Choroid plexus epithelial cell (primary cell): ENCODE data around the gene CDH22.

Experiments
- DNase-seq: peaks from one replicate; pipeline ENCODE4 v3.0.0-alpha.2; 2010; ENCODE audit warnings: low read depth
- H3K4me3 ChIP-seq: 2 replicates; pipeline ENCODE4 v1.5.1; 2011; ENCODE audit warnings: low read depth, mild to moderate bottlenecking, control low read depth, low read length, moderate library complexity
- TF ChIP-seq, protein P1 (sequence below): conservative IDR thresholded peaks from 2 replicates; pipeline ENCODE4 v1.5.1; 2011; ENCODE audit warnings: low read depth, mild to moderate bottlenecking, control low read depth, inconsistent platforms, low read length, moderate library complexity

The CDH22 gene

DNA sequence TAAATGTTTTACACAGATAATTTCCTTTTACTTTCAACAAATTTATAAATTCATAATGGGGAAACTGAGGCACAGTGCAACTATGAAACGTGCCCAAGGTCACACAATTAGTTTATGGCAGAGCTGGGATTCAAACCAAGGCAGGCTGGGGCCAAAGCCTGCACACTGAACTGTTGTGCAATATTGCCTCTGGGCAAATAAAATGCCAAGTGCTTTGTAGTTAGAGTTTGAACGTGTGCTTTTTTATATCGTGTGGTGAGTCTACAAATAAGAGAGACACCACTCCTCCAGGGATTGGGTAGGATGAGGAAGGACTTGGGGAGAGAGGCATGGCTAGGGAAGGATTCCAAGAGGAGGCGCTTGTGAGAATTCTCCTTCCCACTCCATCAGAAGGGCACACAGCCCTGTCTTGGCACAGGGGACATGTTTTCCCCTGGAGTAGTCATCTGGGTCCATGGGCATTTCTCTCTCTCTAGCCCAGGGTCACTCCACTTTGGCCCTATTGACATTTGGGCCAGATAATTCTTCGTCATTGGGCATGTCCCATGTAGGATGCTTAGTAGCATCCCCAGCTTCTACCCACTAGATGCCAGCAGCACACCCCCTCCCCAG lies 2.8 kb upstream of the CDH22 start:
- TF ChIP-seq, protein P1, sequence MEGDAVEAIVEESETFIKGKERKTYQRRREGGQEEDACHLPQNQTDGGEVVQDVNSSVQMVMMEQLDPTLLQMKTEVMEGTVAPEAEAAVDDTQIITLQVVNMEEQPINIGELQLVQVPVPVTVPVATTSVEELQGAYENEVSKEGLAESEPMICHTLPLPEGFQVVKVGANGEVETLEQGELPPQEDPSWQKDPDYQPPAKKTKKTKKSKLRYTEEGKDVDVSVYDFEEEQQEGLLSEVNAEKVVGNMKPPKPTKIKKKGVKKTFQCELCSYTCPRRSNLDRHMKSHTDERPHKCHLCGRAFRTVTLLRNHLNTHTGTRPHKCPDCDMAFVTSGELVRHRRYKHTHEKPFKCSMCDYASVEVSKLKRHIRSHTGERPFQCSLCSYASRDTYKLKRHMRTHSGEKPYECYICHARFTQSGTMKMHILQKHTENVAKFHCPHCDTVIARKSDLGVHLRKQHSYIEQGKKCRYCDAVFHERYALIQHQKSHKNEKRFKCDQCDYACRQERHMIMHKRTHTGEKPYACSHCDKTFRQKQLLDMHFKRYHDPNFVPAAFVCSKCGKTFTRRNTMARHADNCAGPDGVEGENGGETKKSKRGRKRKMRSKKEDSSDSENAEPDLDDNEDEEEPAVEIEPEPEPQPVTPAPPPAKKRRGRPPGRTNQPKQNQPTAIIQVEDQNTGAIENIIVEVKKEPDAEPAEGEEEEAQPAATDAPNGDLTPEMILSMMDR: no peak
- DNase-seq: no peak
- no peak overlapping the region for H3K4me3 ChIP-seq

GRCh38 chr20:46309945-46310344 lies 1.6 kb upstream of the CDH22 start:
- H3K4me3 ChIP-seq: no peak overlapping the region
- TF ChIP-seq, protein P1: no peak
- no peak for DNase-seq

DNA sequence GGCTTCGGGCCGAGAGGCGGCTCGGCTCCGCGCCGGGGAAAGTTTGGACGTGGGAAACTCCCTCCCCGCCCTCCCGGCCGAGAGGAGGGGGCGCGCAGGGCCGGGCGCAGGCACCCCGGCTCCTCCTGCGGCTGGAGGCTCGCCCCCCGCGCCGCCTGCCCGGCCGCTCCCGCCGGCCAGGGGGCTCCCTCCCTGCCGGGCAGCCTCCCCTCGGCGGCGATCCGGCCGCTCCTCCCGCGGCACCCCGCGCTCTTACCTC lies 370 bp downstream of the CDH22 start:
- no peak for DNase-seq
- no peak overlapping the region for H3K4me3 ChIP-seq
- TF ChIP-seq, protein P1: no peak

DNA sequence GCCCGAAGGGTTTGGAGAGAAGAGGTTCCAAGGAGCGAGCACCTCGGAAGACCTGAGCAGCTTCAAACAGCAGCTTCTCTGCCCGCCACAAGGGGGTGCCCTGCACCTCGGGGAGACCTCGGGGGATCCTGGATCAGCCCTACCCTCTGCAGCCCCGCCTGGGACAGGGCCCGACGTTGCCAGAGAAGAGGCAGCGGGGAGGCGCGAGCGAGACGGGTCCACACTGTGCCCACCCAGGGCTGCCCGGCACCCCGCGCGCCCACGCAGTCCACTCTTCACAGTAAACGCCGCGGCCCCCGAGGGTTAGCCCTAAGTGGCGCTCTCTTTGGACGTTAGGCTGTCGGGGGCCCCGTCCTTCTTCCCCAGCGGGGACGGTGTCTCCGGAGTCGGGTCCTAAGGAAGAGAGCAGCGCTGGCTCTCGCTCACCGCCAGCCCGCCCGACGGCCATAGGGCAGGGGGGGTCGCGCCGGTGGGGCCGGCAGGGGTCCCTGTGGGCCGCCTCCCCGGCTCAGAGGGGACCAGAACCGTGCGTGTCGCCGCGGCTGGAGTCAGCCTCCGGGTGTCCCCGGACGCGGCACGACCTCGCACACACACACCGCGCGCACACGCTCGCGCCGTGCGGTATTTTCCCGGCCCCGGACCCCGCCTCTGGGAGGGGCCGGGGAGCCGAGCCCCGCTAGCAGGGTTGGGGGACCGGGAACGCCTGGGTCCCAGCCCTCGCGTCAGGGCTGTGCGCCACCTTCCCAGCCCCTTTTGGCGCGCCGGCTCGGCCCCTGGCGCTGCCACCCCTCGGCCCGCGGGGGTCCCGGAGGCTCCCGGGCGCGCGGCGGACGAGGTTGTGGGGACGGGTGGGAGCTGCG lies 929 bp downstream of the CDH22 start:
- no peak overlapping the region for H3K4me3 ChIP-seq
- DNase-seq: peak; percentile 54

DNA sequence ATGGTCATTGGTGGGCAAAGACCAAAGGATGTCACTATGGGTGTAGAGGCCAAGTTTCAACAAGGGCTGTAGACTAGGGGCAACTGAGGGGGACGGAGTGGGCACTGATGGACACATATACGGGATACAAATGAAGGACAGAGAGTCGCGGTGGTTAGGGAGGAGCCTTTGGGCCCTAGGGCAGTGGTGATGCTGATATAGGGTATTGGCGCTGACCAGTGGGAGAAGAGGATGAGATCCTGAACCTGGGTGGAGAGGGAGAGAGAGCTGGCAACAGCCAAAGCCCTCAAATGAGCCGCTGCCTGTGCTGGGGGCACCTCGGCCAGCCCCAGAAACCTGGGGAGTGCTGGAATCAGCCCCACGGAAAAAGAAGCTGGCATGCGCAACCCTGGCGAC lies 1.6 kb downstream of the CDH22 start:
- no peak overlapping the region for H3K4me3 ChIP-seq
- TF ChIP-seq, protein P1: no peak
- DNase-seq: no peak

More for the DNA sequence above, 929 bp downstream of the CDH22 start:
- TF ChIP-seq, protein P1: peak; percentile 81

DNA sequence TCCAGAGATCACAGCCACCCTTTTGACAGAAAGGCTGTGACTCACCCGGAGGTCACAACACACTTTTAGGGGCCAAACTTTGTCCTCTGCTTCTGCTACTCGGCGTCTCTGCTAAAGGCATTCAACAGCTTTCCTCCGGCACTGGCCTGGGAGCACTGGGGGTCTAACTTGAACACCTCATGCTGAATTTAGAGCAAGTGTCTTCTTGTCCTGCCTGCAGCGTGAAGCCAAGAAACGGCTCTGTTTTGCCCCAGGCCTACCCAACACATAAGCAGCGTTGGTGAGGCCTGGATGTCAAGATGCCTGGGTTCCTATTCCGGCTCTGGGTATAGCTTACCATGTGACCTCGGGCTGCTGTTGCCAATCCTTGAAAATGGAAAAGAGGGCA lies 2.3 kb downstream of the CDH22 start:
- DNase-seq: no peak
- TF ChIP-seq, protein P1: no peak
- H3K4me3 ChIP-seq: no peak overlapping the region
